Mesodermal cell (in vitro differentiated cells): ENCODE data around the gene DLG2.

Experiments
- H3K27ac ChIP-seq: 2 replicates; pipeline ENCODE4 v1.7.0; 2013; ENCODE audit warnings: mild to moderate bottlenecking, low read depth, low read length, moderate library complexity; ENCODE audit not compliant: severe bottlenecking
- H3K36me3 ChIP-seq: 2 replicates; pipeline ENCODE4 v1.7.1; 2013; ENCODE audit warnings: mild to moderate bottlenecking, low read length, moderate library complexity; ENCODE audit not compliant: control insufficient read depth, insufficient read depth
- H3K4me1 ChIP-seq: one replicate; pipeline ENCODE4 v1.7.1; 2013; ENCODE audit warnings: mild to moderate bottlenecking, low read length; ENCODE audit not compliant: insufficient read depth, control insufficient read depth, poor library complexity, severe bottlenecking
- H3K4me3 ChIP-seq: 2 replicates; pipeline ENCODE4 v1.7.0; 2013; ENCODE audit warnings: low read length, control low read depth, mild to moderate bottlenecking; ENCODE audit not compliant: insufficient read depth, poor library complexity, severe bottlenecking; ENCODE audit errors: extremely low read depth
- H3K9me3 ChIP-seq: 2 replicates; pipeline ENCODE4 v1.7.1; 2013; ENCODE audit warnings: mild to moderate bottlenecking, low read length, moderate library complexity; ENCODE audit not compliant: control insufficient read depth
- WGBS, 2 experiments: methylation state at CpG; one replicate each; pipeline ENCODE4 v1.1.5; 2013; ENCODE audit warnings: missing lambda C conversion rate in 2 of 2; ENCODE audit not compliant: insufficient coverage in 2 of 2; 5-methylcytosine and 5-hydroxymethylcytosine counted together

Gene DLG2

DNA sequence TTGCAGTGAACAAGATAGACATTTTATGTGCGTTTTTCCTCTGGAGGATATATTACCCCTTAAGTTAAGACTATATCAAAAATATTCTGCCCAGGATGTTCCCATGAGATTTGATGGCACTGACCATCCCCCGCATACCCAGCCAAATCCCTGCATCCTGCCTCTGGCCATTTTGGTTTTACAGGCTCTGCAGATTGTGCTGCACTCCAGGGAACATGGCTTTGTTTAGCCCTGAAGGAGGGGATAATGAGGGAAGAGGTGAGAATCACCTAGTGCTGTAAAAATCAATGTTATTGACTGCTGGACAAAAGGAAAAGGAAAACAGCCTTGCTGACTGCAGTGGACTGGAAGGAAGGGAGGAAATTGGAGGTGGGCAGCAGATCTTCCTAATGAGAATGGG lies 717.4 kb downstream of the DLG2 start:
- Histone ChIP-seq H3K4me1 (no peaks in the 10 kb centered on the region), H3K9me3 (no peaks in the 10 kb centered on the region)
- 100% methylated on average over 1 of the region's 2 CpGs; no CpG with 5 or more reads in 1 of the 2 experiments for WGBS, 2 experiments

DNA sequence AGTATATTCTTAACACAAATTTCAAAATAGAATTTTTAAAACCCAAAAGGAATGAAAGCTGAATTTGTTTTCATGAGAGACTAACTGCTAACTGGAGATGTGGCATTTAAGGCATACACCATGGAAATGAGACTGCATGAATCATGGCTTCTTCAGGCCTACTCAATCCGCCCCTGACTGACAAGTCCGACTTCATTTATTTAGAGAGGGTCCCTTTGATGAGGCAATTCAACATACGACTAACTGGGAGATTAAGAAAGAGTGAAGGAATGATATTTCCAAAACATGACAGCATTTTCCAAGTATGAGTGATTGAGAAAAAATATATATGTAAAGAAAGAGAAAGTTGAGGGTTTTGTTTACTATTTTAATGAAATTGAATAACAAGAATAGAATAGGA lies 720.1 kb downstream of the DLG2 start:
- peaks cover 3% of the 10 kb centered on the region for H3K4me1 ChIP-seq
- H3K36me3 ChIP-seq = no peaks in the 10 kb centered on the region
- H3K9me3 ChIP-seq = no peaks in the 10 kb centered on the region
- WGBS, 2 experiments = no CpG with 5 or more reads among the region's 3 CpGs
- H3K27ac ChIP-seq = no peak overlapping the region
- no peak overlapping the region for H3K4me3 ChIP-seq

More for the DNA sequence above, 717.4 kb downstream of the DLG2 start:
- H3K4me3 ChIP-seq = no peak overlapping the region
- no peaks in the 10 kb centered on the region for H3K36me3 ChIP-seq
- no peak overlapping the region for H3K27ac ChIP-seq

DNA sequence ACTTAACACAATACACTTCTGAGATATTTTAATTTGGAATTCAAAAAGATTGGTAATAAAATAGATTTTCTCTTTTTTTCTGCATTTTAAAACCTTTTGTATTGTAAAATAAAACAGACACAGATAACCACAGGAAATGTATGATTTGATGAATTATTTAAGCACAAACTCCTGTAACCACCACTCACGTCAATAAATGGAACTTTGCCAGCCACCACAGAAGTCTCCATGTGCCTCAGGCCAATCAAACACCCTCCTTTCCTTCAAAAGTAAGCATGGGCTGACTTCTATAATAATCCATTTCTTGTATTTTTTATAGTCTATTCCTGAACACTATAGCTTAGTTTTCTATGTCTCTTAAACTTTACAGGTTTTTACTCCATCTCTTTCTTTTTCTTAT lies 721.7 kb downstream of the DLG2 start:
- WGBS, 2 experiments = no CpG with 5 or more reads among the region's 1 CpG
- no peak overlapping the region for H3K27ac ChIP-seq
- no peaks in the 10 kb centered on the region for H3K9me3 ChIP-seq
- no peaks in the 10 kb centered on the region for H3K36me3 ChIP-seq
- peaks cover 5% of the 10 kb centered on the region for H3K4me1 ChIP-seq
- no peak overlapping the region for H3K4me3 ChIP-seq

- no peaks in the 10 kb centered on the region for H3K36me3 ChIP-seq
- H3K4me1 ChIP-seq = peaks cover 5% of the 10 kb centered on the region
- WGBS, 2 experiments = 83 to 90% methylated on average over 3 of the region's 3 CpGs
- H3K4me3 ChIP-seq = no peak overlapping the region
- no peaks in the 10 kb centered on the region for H3K9me3 ChIP-seq
- no peak overlapping the region for H3K27ac ChIP-seq
Observed at GRCh38 chr11:84902445-84902844, 724.7 kb downstream of the DLG2 start.

DNA sequence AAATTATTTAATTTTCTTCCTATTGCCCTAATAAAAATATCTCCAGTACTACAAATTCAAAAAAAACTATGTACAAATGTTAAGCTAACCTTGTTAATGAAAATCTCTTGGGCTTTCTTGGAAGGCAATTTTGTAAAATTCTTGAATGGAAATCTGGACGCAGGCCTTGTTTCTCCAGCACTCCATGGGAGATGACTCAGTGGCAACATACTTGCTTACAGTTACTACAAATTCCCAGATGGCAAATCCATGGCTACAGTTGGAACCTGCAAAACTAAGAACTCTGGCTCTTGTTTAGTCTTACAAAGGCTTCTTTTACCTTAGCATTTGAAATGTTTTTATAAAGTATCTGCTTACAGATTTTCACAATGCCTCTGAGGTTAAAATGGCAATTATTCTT lies 725.2 kb downstream of the DLG2 start:
- 86% methylated on average over 1 of the region's 1 CpG; no CpG with 5 or more reads in 1 of the 2 experiments for WGBS, 2 experiments
- H3K4me1 ChIP-seq = peaks cover 5% of the 10 kb centered on the region
- H3K4me3 ChIP-seq = no peak overlapping the region
- no peak overlapping the region for H3K27ac ChIP-seq
- no peaks in the 10 kb centered on the region for H3K9me3 ChIP-seq
- no peaks in the 10 kb centered on the region for H3K36me3 ChIP-seq

DNA sequence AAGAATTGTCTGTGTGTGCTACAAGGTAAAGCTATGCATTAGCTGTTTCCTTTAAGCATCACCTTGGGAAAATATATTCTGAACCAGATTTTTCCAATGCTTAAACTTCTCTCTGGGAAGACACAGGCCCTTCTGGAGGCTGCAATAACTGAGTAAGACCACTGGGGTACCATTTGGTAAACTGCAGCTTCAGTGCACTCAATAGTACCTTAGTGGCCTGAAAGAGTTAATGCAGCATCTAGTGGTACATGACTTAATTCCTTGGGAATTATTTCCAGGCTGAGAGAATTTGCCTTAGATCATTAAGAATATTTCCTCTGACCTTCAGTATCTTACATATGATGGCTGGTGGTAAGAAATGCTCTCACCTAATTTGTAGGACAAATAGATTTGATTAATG lies 727.4 kb downstream of the DLG2 start:
- peaks cover 5% of the 10 kb centered on the region for H3K4me1 ChIP-seq
- H3K36me3 ChIP-seq = no peaks in the 10 kb centered on the region
- no peak overlapping the region for H3K4me3 ChIP-seq
- no peak overlapping the region for H3K27ac ChIP-seq
- no peaks in the 10 kb centered on the region for H3K9me3 ChIP-seq

DNA sequence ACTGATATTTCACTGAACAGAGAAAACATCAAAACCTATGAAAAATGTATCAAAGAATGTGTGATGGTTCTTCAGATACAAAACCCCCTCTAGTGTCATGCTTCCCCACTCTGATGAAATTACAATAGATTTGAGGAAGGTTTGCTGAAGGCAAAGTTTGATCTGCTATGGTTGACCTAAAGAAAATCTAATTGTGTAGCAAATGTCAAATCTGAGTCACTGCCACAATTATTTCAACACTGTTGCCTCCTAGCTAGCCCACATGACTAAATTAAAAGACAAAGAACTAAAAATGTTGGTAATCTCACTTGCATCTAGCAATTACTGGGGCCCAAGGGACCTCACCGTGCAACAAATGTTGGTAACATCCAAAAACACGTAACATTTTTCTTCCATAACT lies 728.0 kb downstream of the DLG2 start:
- H3K9me3 ChIP-seq = no peaks in the 10 kb centered on the region
- H3K36me3 ChIP-seq = no peaks in the 10 kb centered on the region
- H3K4me1 ChIP-seq = peaks cover 5% of the 10 kb centered on the region
- 83 to 100% methylated on average over 1 of the region's 2 CpGs for WGBS, 2 experiments
- no peak overlapping the region for H3K4me3 ChIP-seq
- no peak overlapping the region for H3K27ac ChIP-seq

DNA sequence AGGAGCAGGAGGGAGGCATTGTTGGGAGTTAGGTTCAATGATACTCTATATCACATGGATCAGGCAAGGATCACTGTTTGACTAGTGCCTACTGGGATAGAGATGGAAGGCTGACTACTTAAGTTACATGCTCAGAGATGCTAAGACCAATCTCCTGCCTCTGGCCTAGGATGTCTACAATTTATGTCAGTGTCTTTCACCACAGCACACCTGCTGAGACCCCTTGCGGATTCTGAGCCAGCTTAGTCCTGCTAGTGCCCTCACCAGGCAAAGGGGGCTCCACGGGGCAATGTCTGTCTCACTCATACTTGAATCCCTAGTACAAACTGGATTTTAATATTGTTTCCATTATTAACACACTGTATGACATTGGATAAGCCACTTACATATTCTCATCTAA lies 732.5 kb downstream of the DLG2 start:
- no peak overlapping the region for H3K4me3 ChIP-seq
- WGBS, 2 experiments = 100% methylated on average over 1 of the region's 2 CpGs; no CpG with 5 or more reads in 1 of the 2 experiments
- H3K36me3 ChIP-seq = no peaks in the 10 kb centered on the region
- H3K27ac ChIP-seq = no peak overlapping the region
- no peaks in the 10 kb centered on the region for H3K4me1 ChIP-seq
- no peaks in the 10 kb centered on the region for H3K9me3 ChIP-seq

DNA sequence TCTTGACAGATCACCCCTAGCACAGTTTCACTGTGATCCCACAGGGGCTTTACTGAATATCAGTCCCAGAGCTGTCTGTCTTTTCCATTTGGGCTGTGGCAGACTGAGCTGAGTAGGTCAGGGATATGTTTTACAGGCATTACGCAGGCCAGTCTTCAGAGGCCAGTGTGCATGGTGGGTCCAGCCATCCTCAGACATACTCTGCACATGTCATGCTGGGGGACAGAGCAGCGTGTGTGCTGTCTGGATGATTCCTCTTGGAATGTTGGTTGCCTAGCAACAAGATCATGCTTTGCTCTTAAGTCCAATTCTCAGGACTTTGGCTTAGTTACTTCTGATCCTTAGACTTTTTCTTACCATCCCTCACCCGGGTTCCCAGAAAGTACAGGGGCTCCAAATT lies 736.5 kb downstream of the DLG2 start:
- WGBS, 2 experiments = 50 to 83% methylated on average over 1 to 2 of the region's 3 CpGs
- no peaks in the 10 kb centered on the region for H3K36me3 ChIP-seq
- H3K4me3 ChIP-seq = no peak overlapping the region
- no peak overlapping the region for H3K27ac ChIP-seq
- no peaks in the 10 kb centered on the region for H3K9me3 ChIP-seq
- H3K4me1 ChIP-seq = no peaks in the 10 kb centered on the region

DNA sequence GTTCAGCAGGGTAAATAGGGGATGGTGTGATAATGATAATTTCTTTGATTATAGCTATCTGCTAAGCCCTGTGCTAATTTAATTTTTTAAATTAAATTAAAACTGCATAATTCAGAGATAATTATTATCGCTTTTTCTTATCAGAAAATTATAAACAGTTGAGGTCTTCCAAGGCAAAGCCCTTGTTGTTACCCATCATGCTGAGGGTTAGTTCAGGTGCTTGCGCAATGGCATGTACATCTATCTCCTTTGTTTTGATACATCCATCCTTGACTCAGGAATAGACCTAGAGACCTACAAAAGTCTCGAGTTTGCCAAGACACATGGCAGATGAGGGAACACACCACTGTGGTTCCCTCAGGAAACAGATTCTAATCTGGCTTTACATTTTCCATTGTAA lies 737.6 kb downstream of the DLG2 start:
- no peaks in the 10 kb centered on the region for H3K4me1 ChIP-seq
- no peaks in the 10 kb centered on the region for H3K9me3 ChIP-seq
- H3K27ac ChIP-seq = no peak overlapping the region
- no peaks in the 10 kb centered on the region for H3K36me3 ChIP-seq
- H3K4me3 ChIP-seq = no peak overlapping the region
- WGBS, 2 experiments = 71 to 100% methylated on average over 1 to 2 of the region's 3 CpGs

DNA sequence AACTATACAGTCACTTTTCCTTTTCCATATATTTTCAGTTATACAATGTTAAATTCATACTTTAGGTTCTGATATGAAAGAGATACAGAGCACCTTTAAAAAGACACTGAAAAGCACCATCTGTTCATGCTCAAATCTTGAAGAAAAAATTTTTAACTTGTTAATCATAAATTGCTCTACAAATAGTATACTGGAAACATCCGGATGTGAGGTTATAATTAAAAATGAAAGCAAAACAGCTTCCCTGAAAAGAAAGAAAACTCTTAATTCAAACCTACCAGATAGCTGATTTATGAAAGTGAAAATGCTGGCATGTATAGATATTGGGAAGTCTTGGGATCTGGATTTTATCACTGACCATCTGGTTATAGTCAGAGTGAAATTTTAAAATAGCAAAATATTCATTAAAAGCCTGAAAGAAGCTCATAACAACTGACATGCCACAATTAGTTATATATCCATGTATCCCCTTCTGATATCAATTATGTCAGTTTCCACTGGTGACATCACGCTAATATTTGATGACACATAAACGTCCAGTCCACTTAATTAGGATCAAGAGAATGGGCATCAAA lies 740.0 kb downstream of the DLG2 start:
- Histone ChIP-seq H3K27ac (no peak overlapping the region), H3K4me3 (no peak overlapping the region), H3K9me3 (no peaks in the 10 kb centered on the region), H3K4me1 (peaks cover under 1% of the 10 kb centered on the region), H3K36me3 (no peaks in the 10 kb centered on the region)
- WGBS, 2 experiments = 83% methylated on average over 1 of the region's 3 CpGs; no CpG with 5 or more reads in 1 of the 2 experiments
